GM13977 (cell line): Measurements from ENCODE around the gene BAG5.

Experiments
- DNase-seq: peaks from one replicate; pipeline ENCODE4 v3.0.0; 2012; ENCODE audit warnings: low spot score
- in situ Hi-C: fragments of 300-500 bp; cut with MboI; formaldehyde crosslinking; loops from one replicate; pipeline ENCODE4 v1.12.0; 2022; ENCODE audit warnings: low sequenced_read_pairs, low pct_unique_long_range_greater_than_20kb, mixed read lengths, inconsistent platforms; ENCODE audit not compliant: unreplicated experiment
- TF ChIP-seq, protein P1 (sequence below): IDR thresholded peaks from 2 replicates; pipeline ENCODE4 v1.5.1; 2012; ENCODE audit warnings: mild to moderate bottlenecking, control low read depth; ENCODE audit not compliant: insufficient read depth; ENCODE audit errors: extremely low read depth, missing control alignments

BAG5 gene

DNA sequence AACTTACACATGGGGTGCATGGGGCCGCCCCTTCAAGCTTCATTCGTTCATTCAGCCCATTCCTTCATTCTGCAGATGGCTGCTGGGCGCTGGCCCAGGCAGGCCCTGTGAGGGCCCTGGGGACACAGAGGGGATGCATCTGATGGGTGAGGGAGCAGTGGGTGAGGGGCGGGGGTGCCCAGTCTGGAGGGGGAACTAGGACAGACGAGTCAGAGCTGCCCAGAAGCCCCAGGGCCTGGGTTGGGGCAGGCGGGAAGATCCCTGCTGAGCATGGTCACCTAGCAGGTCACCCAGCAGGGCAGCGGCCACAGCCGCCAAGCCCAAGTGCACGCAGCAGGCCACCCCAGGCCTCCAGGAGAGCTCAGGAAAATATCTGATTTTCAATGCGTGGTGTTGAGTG lies 19.3 kb downstream of the BAG5 start:
- in situ Hi-C loops = no loop called here

DNA sequence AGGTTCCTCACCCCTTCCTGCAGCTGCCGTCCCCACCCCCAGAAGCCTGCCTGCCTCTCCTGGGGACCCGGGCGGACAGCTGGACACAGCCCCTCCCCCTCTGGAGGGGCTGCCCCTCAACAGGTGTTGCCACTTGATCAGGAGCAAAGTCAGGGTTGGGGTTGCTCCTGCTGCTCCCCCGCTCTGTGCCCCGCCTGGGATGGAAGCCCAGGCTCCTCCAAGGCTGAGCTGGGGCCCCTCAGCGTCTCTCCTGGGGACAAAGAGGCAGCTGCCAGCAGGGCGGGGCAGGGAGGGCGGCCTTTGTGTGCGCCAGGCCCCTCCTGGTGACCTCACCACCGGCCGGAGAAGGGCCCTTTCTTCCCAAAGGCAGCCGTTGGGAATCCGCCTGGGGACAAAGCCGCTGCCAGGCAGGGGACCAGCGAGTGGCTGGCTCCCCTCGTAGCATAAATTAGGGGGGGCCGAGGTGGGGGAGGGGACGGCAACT lies 19.8 kb downstream of the BAG5 start:
- TF ChIP-seq, protein P1, sequence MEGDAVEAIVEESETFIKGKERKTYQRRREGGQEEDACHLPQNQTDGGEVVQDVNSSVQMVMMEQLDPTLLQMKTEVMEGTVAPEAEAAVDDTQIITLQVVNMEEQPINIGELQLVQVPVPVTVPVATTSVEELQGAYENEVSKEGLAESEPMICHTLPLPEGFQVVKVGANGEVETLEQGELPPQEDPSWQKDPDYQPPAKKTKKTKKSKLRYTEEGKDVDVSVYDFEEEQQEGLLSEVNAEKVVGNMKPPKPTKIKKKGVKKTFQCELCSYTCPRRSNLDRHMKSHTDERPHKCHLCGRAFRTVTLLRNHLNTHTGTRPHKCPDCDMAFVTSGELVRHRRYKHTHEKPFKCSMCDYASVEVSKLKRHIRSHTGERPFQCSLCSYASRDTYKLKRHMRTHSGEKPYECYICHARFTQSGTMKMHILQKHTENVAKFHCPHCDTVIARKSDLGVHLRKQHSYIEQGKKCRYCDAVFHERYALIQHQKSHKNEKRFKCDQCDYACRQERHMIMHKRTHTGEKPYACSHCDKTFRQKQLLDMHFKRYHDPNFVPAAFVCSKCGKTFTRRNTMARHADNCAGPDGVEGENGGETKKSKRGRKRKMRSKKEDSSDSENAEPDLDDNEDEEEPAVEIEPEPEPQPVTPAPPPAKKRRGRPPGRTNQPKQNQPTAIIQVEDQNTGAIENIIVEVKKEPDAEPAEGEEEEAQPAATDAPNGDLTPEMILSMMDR = no peak
- in situ Hi-C loops = no loop called here
- no peak for DNase-seq

More for the DNA sequence above, 19.3 kb downstream of the BAG5 start:
- no peak for DNase-seq
- TF ChIP-seq, protein P1 = no peak

DNA sequence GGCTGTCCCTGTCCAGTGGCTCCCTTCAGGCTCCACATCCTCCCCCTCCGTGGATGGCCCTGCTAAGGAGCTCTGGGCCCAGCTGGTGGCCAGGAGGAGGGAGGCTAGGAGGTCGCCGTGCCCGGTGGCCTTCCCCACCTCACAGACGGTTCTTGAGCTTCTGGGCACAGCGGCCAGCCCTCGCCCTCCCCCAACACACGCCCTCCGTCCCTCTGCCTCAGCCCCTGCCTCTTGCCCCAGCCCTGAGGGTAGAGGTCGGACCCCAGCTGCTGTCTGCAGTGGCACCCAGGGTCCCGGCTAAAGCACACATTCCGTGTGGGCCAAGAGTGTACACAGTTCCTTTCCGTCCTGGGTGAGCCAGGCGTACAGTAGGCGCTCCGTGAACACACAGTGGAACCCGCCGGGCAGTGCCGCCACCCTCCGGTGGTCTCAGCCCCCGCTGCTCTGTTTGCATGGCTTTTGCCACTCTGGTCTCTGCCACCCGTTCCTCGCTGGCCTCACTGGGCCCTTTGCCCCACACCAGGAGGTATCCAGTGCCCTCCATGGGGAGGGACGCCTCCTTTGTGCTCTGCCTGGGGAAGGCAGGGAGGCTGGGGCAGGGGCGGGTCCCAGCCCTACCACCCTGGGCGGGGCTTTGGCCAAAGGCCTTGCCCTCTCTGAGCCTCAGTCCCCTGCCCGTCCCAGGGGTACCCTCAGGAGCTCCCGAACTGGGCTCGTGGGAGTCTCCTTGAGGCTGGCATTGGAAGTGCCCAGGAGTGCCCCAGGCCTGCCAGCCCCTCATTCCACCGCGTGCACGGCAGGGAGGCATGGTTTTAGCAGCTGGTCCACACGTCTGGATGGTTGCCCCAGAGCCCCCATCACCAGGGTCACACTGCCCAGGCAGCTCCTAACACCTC lies 20.5 kb downstream of the BAG5 start:
- in situ Hi-C loops = no loop called here
- DNase-seq = no peak
- TF ChIP-seq, protein P1 = no peak

DNA sequence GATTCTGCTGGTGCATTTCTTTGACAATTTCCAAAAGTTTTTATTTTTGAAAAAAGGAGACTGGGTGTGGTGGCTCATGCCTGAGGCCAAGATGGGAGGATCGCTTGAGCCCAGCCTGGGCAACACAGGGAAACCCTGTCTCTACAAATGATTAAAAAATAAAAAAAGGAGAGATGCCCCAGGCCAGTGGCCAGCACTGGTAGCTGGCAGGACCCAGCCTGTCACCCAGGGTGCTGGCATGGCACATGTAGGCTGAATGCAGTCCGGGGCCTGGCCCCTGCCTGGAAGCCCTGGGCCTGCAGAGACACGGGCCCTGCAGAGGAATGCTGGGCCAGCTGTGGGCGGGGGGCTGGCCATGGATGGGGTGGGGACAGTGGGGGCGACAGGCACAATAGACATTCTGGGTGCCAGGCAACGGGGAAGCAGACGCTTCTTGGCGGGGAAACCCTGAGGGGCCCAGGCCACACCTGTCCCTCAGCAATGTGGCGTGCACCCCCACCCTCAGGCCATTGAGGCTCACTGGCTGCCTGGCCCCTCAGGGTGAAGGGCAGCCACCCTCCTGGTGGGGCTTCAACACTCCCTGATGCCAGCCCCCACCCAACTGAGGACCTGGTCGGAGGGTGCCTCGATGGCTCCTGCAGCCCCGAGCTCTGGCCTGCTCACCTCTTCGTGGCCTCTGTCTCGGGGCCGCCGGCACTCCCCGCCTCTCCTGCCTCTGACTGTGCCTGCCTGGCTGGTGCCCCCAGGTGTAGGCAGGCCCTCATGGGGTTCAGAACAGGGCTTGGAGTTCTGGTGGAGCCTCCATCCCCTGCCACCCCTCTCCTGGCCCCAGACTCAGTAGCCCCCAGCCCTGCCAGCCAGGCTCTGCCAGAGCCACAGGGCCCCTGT lies 21.4 kb downstream of the BAG5 start:
- TF ChIP-seq, protein P1 = no peak
- in situ Hi-C loops = no loop called here
- no peak for DNase-seq

DNA sequence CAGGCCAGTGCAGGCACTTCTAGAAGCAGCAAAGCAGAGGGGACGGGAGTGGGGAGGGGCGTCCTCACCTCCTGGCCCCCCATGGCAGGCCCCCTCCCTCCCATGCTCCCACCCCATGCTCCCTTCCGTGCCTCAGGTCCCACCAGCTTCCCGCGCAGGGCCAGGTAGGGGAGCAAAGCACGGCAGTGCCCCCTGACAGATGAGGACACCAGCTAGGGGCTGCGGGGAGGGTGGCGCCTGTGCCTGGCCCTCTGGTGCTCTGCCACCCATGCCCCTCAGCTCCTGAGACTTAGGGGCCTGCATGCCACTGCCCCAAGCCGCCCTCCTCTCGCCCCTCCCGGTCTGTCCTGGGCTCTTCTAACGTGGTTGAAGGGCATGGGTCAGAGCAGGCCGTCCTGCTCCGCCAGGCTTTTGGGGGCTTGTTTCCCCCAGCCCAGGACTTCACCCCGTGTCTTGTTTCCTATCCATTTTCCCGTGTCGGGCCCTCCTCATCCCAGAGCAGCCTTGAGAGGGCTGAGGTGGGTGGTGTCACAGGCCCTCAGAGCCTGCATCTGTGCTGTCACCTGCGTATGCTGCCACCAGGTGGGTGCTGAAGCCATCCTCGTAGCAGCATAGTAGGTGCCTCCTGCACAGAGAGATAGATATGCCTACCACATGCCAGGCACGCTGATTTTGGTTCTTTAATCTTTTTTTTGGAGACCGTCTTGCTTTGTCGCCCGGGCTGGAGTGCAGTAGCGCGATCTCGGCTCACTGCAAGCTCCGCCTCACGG lies 23.2 kb downstream of the BAG5 start:
- no peak for DNase-seq
- in situ Hi-C loops = no loop called here

More for the DNA sequence above, 23.2 kb downstream of the BAG5 start:
- TF ChIP-seq, protein P1 = no peak
